ENCODE measurements around the gene SMYD3. TPM values are rescaled to one million over a fixed set of nuclear protein-coding genes. Genes with fewer than 3 reads are reported as not detected.

SMYD3 gene
- total and polyA plus RNA-seq, 9 of the 15 experiments (the other 6 are each of a cell fraction or from before 2014, with no cell fraction given) = 128 to 440 (median 197) TPM

- ChIA-PET CTCF (ENCODE audit: low intra/inter-chr PET ratio) (no interaction called here), POLR2A (interaction anchor here (0.6 kb wide), 1 partner anchor 38 kb away, joined by 3 read pairs; no protein-coding TSS in a partner anchor)
- Histone ChIP-seq H3K4me3 (no peak overlapping the region), H3K79me2 (ENCODE audit: control insufficient read depth, insufficient read depth, low read length) (no peaks in the 10 kb centered on the region; the same call in 2 of the 3 replicates), H3K9ac (ENCODE audit: insufficient read depth in 1 of 2, low read depth in 2 of 2, low read length in 2 of 2) (no peak overlapping the region), H3K27ac (ENCODE audit: extremely low read depth, low read depth, low read length) (no peak overlapping the region), H2AFZ (ENCODE audit: low read depth, low read length) (no peak overlapping the region), H3K9me1 (ENCODE audit: control insufficient read depth, insufficient read depth, low read length) (no peaks in the 10 kb centered on the region), H3K36me3 (ENCODE audit: control insufficient read depth, insufficient read depth, low read length) (no peaks in the 10 kb centered on the region), H3K4me2 (ENCODE audit: insufficient read depth, low read length) (no peak overlapping the region), H4K20me1 (replicated peaks; ENCODE audit: control insufficient read depth, insufficient read depth, low read length) (no peaks in the 10 kb centered on the region), H3K4me1 (replicated peaks in 1 of 2; ENCODE audit: control insufficient read depth in 2 of 2, insufficient read depth in 2 of 2, low read length in 2 of 2) (peaks cover 0 to 25% of the 10 kb centered on the region in 2 experiments; a peak in 3 of 5 replicates), H3K27me3 (ENCODE audit: control insufficient read depth in 2 of 2, insufficient read depth in 2 of 2, low read length in 2 of 2) (no peaks in the 10 kb centered on the region), H3K9me3 (replicated peaks; ENCODE audit: control insufficient read depth, insufficient read depth, low read depth, low read length) (0 out of 2 replicates have a peak, but pooled peaks cover 4% of the 10 kb centered on the region)
- TF ChIP-seq SREBF2 (CRISPR knock-in tag; IDR thresholded peaks at IDR 0.05) = no peak
- BruUV-seq (replicated peaks) = no TSS peak
- no peak for ATAC-seq
- in situ Hi-C loops (cut with MboI) (no loop called here), intact Hi-C loops (cut with micrococcal nuclease) (no loop called here)
- no peak for DNase-seq (ENCODE audit: extremely low read depth in 1 of 4, low spot score in 3 of 4)
- WGBS (ENCODE audit: insufficient coverage, low coverage, missing lambda C conversion rate) = 82% methylated on average over 4 of the region's 4 CpGs
- FAIRE-seq = no peak
Observed at GRCh38 chr1:246081138-246081702, 425.9 kb downstream of the SMYD3 start.

GRCh38 chr1:246080031-246080430 is 427.0 kb downstream of the SMYD3 start:
- H3K36me3 ChIP-seq (ENCODE audit: control insufficient read depth, insufficient read depth, low read length) = no peaks in the 10 kb centered on the region
- H3K27me3 ChIP-seq (ENCODE audit: control insufficient read depth in 2 of 2, insufficient read depth in 2 of 2, low read length in 2 of 2) = no peaks in the 10 kb centered on the region
- TF ChIP-seq MLLT1 (IDR thresholded peaks at IDR 0.05) (peak in 1 of 2 experiments; percentile 64; a peak in 1 of 4 replicates), HCFC1 (IDR thresholded peaks at IDR 0.05; ENCODE audit: low read depth, low read length) (no peak)
- H2AFZ ChIP-seq (ENCODE audit: low read depth, low read length) = no peak overlapping the region
- no peak overlapping the region for H3K4me3 ChIP-seq
- H3K4me1 ChIP-seq (replicated peaks in 1 of 2; ENCODE audit: control insufficient read depth in 2 of 2, insufficient read depth in 2 of 2, low read length in 2 of 2) = peaks cover 0 to 25% of the 10 kb centered on the region in 2 experiments; a peak in 3 of 5 replicates
- no TSS peak for BruUV-seq (replicated peaks)
- FAIRE-seq (no peak), ATAC-seq (no peak), DNase-seq (ENCODE audit: extremely low read depth in 1 of 4, low spot score in 3 of 4) (no peak)
- no peak overlapping the region for H3K9ac ChIP-seq (ENCODE audit: insufficient read depth in 1 of 2, low read depth in 2 of 2, low read length in 2 of 2)
- intact Hi-C loops (cut with micrococcal nuclease) (no loop called here), in situ Hi-C loops (cut with MboI) (no loop called here)
- ChIA-PET CTCF (ENCODE audit: low intra/inter-chr PET ratio) (no interaction called here), POLR2A (no interaction called here)
- H3K79me2 ChIP-seq (ENCODE audit: control insufficient read depth, insufficient read depth, low read length) = no peaks in the 10 kb centered on the region; the same call in 2 of the 3 replicates
- WGBS (ENCODE audit: insufficient coverage, low coverage, missing lambda C conversion rate) = 85% methylated on average over 9 of the region's 9 CpGs
- no peak overlapping the region for H3K27ac ChIP-seq (ENCODE audit: extremely low read depth, low read depth, low read length)
- no peak overlapping the region for H3K4me2 ChIP-seq (ENCODE audit: insufficient read depth, low read length)
- H4K20me1 ChIP-seq (replicated peaks; ENCODE audit: control insufficient read depth, insufficient read depth, low read length) = no peaks in the 10 kb centered on the region
- no peaks in the 10 kb centered on the region for H3K9me1 ChIP-seq (ENCODE audit: control insufficient read depth, insufficient read depth, low read length)
- H3K9me3 ChIP-seq (replicated peaks; ENCODE audit: control insufficient read depth, insufficient read depth, low read depth, low read length) = 0 out of 2 replicates have a peak, but pooled peaks cover 4% of the 10 kb centered on the region

Measured in K562 (cell line).